SK-N-SH (cell line): ENCODE results near the gene PCDHGB6.

Experiments used
- CTCF ChIP-seq: fragments of 200-600 bp; sonication (generic); IDR thresholded peaks from 2 replicates; pipeline ENCODE4 v1.6.1; 2017; ENCODE audit warnings: antibody characterized with exemption, mild to moderate bottlenecking, moderate library complexity
- EP300 ChIP-seq, 2 experiments: IDR thresholded peaks; 2 replicates each; pipeline versions ENCODE4 v1.4.0 to v1.6.1; 2012; ENCODE audit warnings: borderline replicate concordance in 1 of 2, low read depth in 1 of 2, low read length in 1 of 2
- FOXJ3 ChIP-seq: sonication (generic); formaldehyde crosslinking; IDR thresholded peaks from 2 replicates; pipeline ENCODE4 v1.5.1; 2020; ENCODE audit warnings: mild to moderate bottlenecking, missing genetic modification reagents
- NRF1 ChIP-seq: IDR thresholded peaks from 2 replicates; pipeline ENCODE4 v1.6.1; 2012; ENCODE audit warnings: low read depth, mild to moderate bottlenecking, low read length
- PBX3 ChIP-seq: IDR thresholded peaks from 2 replicates; pipeline ENCODE4; 2012
- RAD21 ChIP-seq: IDR thresholded peaks from 2 replicates; pipeline ENCODE4 v1.6.1; 2012; ENCODE audit warnings: mild to moderate bottlenecking, low read length
- RCOR1 ChIP-seq: fragments of 150-350 bp; IDR thresholded peaks from 2 replicates; pipeline ENCODE4 v1.6.1; 2017; ENCODE audit warnings: antibody characterized with exemption, low read length
- RXRA ChIP-seq: IDR thresholded peaks from 2 replicates; pipeline ENCODE4 v1.4.0; 2012; ENCODE audit warnings: low read depth, mild to moderate bottlenecking, borderline replicate concordance
- TCF12 ChIP-seq: IDR thresholded peaks from 2 replicates; pipeline ENCODE4 v1.4.0; 2012
- USF2 ChIP-seq: fragments of 150-350 bp; IDR thresholded peaks from 2 replicates; pipeline ENCODE4 v1.6.1; 2017; ENCODE audit warnings: antibody characterized with exemption, low read length, low read depth, borderline replicate concordance

- TF ChIP-seq USF2 (no peak), RCOR1 (no peak), CTCF (no peak), RAD21 (no peak), NRF1 (no peak), PBX3 (no peak), RXRA (no peak), FOXJ3 (CRISPR knock-in tag) (no peak), EP300 (IDR thresholded peaks at IDR 0.05; ENCODE audit: borderline replicate concordance in 1 of 2, low read depth in 1 of 2, low read length in 1 of 2) (no peak), TCF12 (no peak)
These were observed 22.7 kb downstream of the PCDHGB6 start, which contains the start of gene PCDHGA12 for GRCh38 chr5:141430332-141431113.
